SK-N-SH (cell line): ENCODE results near the gene DPP10. TPM values are rescaled to one million over a fixed set of nuclear protein-coding genes. Genes with fewer than 3 reads are reported as not detected.

Experiments used
- CTCF ChIA-PET: fragments of 300-600, 350-600 bp; formaldehyde crosslinking; extraction: SDS; loops from one replicate; lab custom pipeline; 2021; lab: Yijun Ruan, JAX
- POLR2A ChIA-PET: fragments of 350-600 bp; sonication (Branson Sonifier 250); formaldehyde crosslinking; extraction: SDS; loops from one replicate; lab custom pipeline; 2020; ENCODE audit warnings: antibody characterized with exemption, inconsistent platforms; lab: Yijun Ruan, JAX
- DNase-seq: peaks from one replicate; pipeline ENCODE4 v3.0.0; 2012
- H2AFZ ChIP-seq: fragments of 200-600 bp; sonication (generic); 2 replicates; pipeline ENCODE4 v1.8.1; 2016; ENCODE audit warnings: antibody characterized with exemption, mild to moderate bottlenecking, low read depth
- H3F3A ChIP-seq: fragments of 200-600 bp; sonication (generic); replicated peaks from 2 replicates; pipeline ENCODE3; 2016; ENCODE audit warnings: antibody characterized with exemption, mild to moderate bottlenecking; ENCODE audit not compliant: insufficient read depth
- H3K27ac ChIP-seq, 2 experiments: fragments of 200-500 bp in 1 of 2; fragments of 200-600 bp in 1 of 2; sonication (Bioruptor generic) in 1 of 2; sonication (generic), shearing (Covaris generic) in 1 of 2; 2 replicates each; pipeline versions ENCODE4 v1.5.1 to v1.6.1; 2014 to 2016; ENCODE audit warnings: low read depth in 2 of 2, inconsistent platforms in 1 of 2, low read length in 1 of 2, mild to moderate bottlenecking in 1 of 2, mixed read lengths in 1 of 2
- H3K27me3 ChIP-seq: fragments of 200-600 bp; sonication (generic), shearing (Covaris generic); 2 replicates; pipeline ENCODE4 v1.6.1; 2016; ENCODE audit warnings: mixed run types; ENCODE audit not compliant: insufficient read depth
- H3K36me3 ChIP-seq, 2 experiments: fragments of 200-500 bp in 1 of 2; fragments of 200-600 bp in 1 of 2; sonication (Bioruptor generic) in 1 of 2; sonication (generic) in 1 of 2; replicated peaks in 1 of 2; 2 replicates each; pipeline versions ENCODE3 to v1.5.1; 2014 to 2016; ENCODE audit warnings: low read length in 1 of 2, mild to moderate bottlenecking in 1 of 2; ENCODE audit not compliant: insufficient read depth in 2 of 2, control insufficient read depth in 1 of 2
- H3K4me1 ChIP-seq, 2 experiments: fragments of 200-500 bp in 1 of 2; fragments of 200-600 bp in 1 of 2; sonication (Bioruptor generic) in 1 of 2; sonication (generic), shearing (Covaris generic) in 1 of 2; 2 replicates each; pipeline versions ENCODE4 v1.5.1 to v1.6.1; 2014 to 2016; ENCODE audit warnings: low read depth in 1 of 2, low read length in 1 of 2, mixed run types in 1 of 2; ENCODE audit not compliant: insufficient read depth in 2 of 2, control insufficient read depth in 1 of 2
- H3K4me2 ChIP-seq: fragments of 200-600 bp; sonication (generic), shearing (Covaris generic); 2 replicates; pipeline ENCODE4 v1.6.1; 2017; ENCODE audit warnings: mixed run types
- H3K4me3 ChIP-seq, 2 experiments: fragments of 200-500 bp in 1 of 2; fragments of 200-600 bp in 1 of 2; sonication (Bioruptor generic) in 1 of 2; sonication (generic), shearing (Covaris generic) in 1 of 2; 2 replicates each; pipeline versions ENCODE4 v1.5.1 to v1.8.1; 2014 to 2016; ENCODE audit warnings: low read depth in 2 of 2, inconsistent platforms in 1 of 2, low read length in 1 of 2, mild to moderate bottlenecking in 1 of 2, mixed read lengths in 1 of 2, moderate library complexity in 1 of 2
- H3K79me2 ChIP-seq: fragments of 200-600 bp; sonication (generic); 2 replicates; pipeline ENCODE4 v1.8.1; 2017; ENCODE audit warnings: mild to moderate bottlenecking; ENCODE audit not compliant: insufficient read depth
- H3K9ac ChIP-seq: fragments of 200-600 bp; sonication (generic); 2 replicates; pipeline ENCODE4 v1.6.1; 2017; ENCODE audit warnings: mixed run types
- H3K9me2 ChIP-seq: fragments of 200-600 bp; sonication (generic); 2 replicates; pipeline ENCODE4 v1.6.1; 2017; ENCODE audit warnings: mixed run types
- H3K9me3 ChIP-seq: fragments of 200-600 bp; sonication (generic); 2 replicates; pipeline ENCODE4 v1.6.1; 2017; ENCODE audit warnings: mixed run types, mild to moderate bottlenecking, moderate library complexity
- H4K20me1 ChIP-seq: fragments of 200-600 bp; sonication (generic); 2 replicates; pipeline ENCODE4 v1.6.1; 2017; ENCODE audit warnings: mild to moderate bottlenecking, mixed run types; ENCODE audit not compliant: insufficient read depth
- EP300 ChIP-seq, 2 experiments: IDR thresholded peaks; 2 replicates each; pipeline versions ENCODE4 v1.4.0 to v1.6.1; 2012; ENCODE audit warnings: borderline replicate concordance in 1 of 2, low read depth in 1 of 2, low read length in 1 of 2
- EZH2phosphoT487 ChIP-seq: fragments of 200-600 bp; sonication (generic); IDR thresholded peaks from 2 replicates; pipeline ENCODE4 v1.6.1; 2017; ENCODE audit warnings: low read depth, mixed run types, mild to moderate bottlenecking, antibody characterized with exemption, moderate library complexity, borderline replicate concordance
- JUND ChIP-seq: IDR thresholded peaks from 2 replicates; pipeline ENCODE4 v1.4.0; 2012
- MAX ChIP-seq: IDR thresholded peaks from 2 replicates; pipeline ENCODE4 v1.4.0; 2012; ENCODE audit warnings: low read depth
- MEF2A ChIP-seq: IDR thresholded peaks from 2 replicates; pipeline ENCODE4 v1.4.0; 2012; ENCODE audit warnings: low read depth, borderline replicate concordance
- MXI1 ChIP-seq: IDR thresholded peaks from 2 replicates; pipeline ENCODE4 v1.6.1; 2012; ENCODE audit warnings: mild to moderate bottlenecking, low read depth, low read length, improper control_type of control experiment
- NRF1 ChIP-seq: IDR thresholded peaks from 2 replicates; pipeline ENCODE4 v1.6.1; 2012; ENCODE audit warnings: low read depth, mild to moderate bottlenecking, low read length
- POLR2AphosphoS5 ChIP-seq: IDR thresholded peaks from 2 replicates; pipeline ENCODE4 v1.6.1; 2012; ENCODE audit warnings: low read depth, low read length
- RAD21 ChIP-seq: IDR thresholded peaks from 2 replicates; pipeline ENCODE4 v1.6.1; 2012; ENCODE audit warnings: mild to moderate bottlenecking, low read length
- RCOR1 ChIP-seq: fragments of 150-350 bp; IDR thresholded peaks from 2 replicates; pipeline ENCODE4 v1.6.1; 2017; ENCODE audit warnings: antibody characterized with exemption, low read length
- RFX5 ChIP-seq: IDR thresholded peaks from 2 replicates; pipeline ENCODE4 v1.6.1; 2012; ENCODE audit warnings: mild to moderate bottlenecking, improper control_type of control experiment, low read length
- RXRA ChIP-seq: IDR thresholded peaks from 2 replicates; pipeline ENCODE4 v1.4.0; 2012; ENCODE audit warnings: low read depth, mild to moderate bottlenecking, borderline replicate concordance
- SIN3A ChIP-seq: IDR thresholded peaks from 2 replicates; pipeline ENCODE4 v1.6.1; 2012; ENCODE audit warnings: low read depth, mild to moderate bottlenecking, low read length, moderate library complexity, borderline replicate concordance
- TAF1 ChIP-seq: IDR thresholded peaks from 2 replicates; pipeline ENCODE4 v1.6.1; 2012; ENCODE audit warnings: low read depth, mild to moderate bottlenecking, low read length, moderate library complexity, borderline replicate concordance
- YY1 ChIP-seq: IDR thresholded peaks from 2 replicates; pipeline ENCODE4 v1.4.0; 2012; ENCODE audit warnings: low read depth, mild to moderate bottlenecking
- ZBTB33 ChIP-seq: IDR thresholded peaks from 2 replicates; pipeline ENCODE4 v1.4.0; 2012; ENCODE audit warnings: low read depth, borderline replicate concordance
- WGBS: methylation state at CpG from one replicate; pipeline ENCODE4 v1.1.6; 2017; ENCODE audit warnings: low lambda C conversion rate; 5-methylcytosine and 5-hydroxymethylcytosine counted together
- polyA plus RNA-seq, 3 experiments: library from polyadenylated mRNA; depleted of rRNA; stranded (reverse); fragments of >200 nt; gene quantifications; 2 replicates each; pipeline ENCODE4 v1.2.3, GENCODE V29; 2012
- TF ChIP-seq, protein P1 (sequence below): IDR thresholded peaks from 2 replicates; pipeline ENCODE4 v1.4.0; 2012; ENCODE audit warnings: low read depth, borderline replicate concordance
- TF ChIP-seq, protein P2 (sequence below): fragments of 200-600 bp; sonication (generic); IDR thresholded peaks from 2 replicates; pipeline ENCODE4 v1.6.1; 2017; ENCODE audit warnings: antibody characterized with exemption, mild to moderate bottlenecking, moderate library complexity
- TF ChIP-seq, protein P3 (sequence below): fragments of 150-350 bp; IDR thresholded peaks from 2 replicates; pipeline ENCODE4 v1.6.1; 2017; ENCODE audit warnings: antibody characterized with exemption, low read length, low read depth, borderline replicate concordance
- TF ChIP-seq, protein P4 (sequence below): IDR thresholded peaks from 2 replicates; pipeline ENCODE4 v1.6.1; 2012; ENCODE audit warnings: mild to moderate bottlenecking, low read depth, low read length, moderate library complexity

DPP10 gene
- polyA plus RNA-seq, 1 of the 3 experiments (the other 2 are of a cell fraction) = not detected

DNA sequence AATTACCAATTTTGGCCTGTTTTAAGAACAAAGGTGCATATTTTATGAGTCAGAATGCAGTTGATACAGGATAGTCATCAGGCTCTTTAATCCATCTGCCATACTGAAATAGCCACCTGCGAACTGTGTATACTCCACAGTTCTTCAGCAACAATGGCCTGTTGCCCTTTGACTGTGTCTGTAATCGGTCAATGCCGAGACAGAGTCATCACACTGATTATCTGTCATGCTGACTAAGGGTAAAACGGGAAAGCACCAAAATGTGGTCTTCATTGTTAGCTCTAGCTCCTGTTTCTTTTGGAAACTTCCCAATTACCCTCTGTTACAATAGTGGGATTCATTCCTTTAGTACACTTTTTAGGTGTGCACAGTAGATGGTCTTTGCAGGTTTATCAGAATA, 871.7 kb downstream of the DPP10 start:
- Histone ChIP-seq H3K36me3 (no peaks in the 10 kb centered on the region), H3K4me3 (no peak overlapping the region), H3K79me2 (no peaks in the 10 kb centered on the region), H3K9me3 (no peaks in the 10 kb centered on the region), H2AFZ (no peak overlapping the region), H3K4me1 (no peaks in the 10 kb centered on the region), H3K27ac (no peak overlapping the region), H3K9me2 (no peaks in the 10 kb centered on the region), H3K27me3 (no peaks in the 10 kb centered on the region), H3F3A (no peaks in the 10 kb centered on the region), H3K4me2 (no peak overlapping the region), H3K9ac (no peak overlapping the region), H4K20me1 (no peaks in the 10 kb centered on the region)
- DNase-seq = no peak
- WGBS = 26% methylated on average over 4 of the region's 4 CpGs
- POLR2A ChIA-PET = no interaction called here
- CTCF ChIA-PET = no interaction called here
- TF ChIP-seq YY1 = no peak
- TF ChIP-seq, protein P1, sequence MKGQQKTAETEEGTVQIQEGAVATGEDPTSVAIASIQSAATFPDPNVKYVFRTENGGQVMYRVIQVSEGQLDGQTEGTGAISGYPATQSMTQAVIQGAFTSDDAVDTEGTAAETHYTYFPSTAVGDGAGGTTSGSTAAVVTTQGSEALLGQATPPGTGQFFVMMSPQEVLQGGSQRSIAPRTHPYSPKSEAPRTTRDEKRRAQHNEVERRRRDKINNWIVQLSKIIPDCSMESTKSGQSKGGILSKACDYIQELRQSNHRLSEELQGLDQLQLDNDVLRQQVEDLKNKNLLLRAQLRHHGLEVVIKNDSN = no peak
- TF ChIP-seq RCOR1 = no peak
- TF ChIP-seq RFX5 = no peak
- TF ChIP-seq NRF1 = no peak
- no peak for TF ChIP-seq SIN3A
- no peak for TF ChIP-seq EZH2phosphoT487
- TF ChIP-seq ZBTB33 = no peak
- TF ChIP-seq, protein P2, sequence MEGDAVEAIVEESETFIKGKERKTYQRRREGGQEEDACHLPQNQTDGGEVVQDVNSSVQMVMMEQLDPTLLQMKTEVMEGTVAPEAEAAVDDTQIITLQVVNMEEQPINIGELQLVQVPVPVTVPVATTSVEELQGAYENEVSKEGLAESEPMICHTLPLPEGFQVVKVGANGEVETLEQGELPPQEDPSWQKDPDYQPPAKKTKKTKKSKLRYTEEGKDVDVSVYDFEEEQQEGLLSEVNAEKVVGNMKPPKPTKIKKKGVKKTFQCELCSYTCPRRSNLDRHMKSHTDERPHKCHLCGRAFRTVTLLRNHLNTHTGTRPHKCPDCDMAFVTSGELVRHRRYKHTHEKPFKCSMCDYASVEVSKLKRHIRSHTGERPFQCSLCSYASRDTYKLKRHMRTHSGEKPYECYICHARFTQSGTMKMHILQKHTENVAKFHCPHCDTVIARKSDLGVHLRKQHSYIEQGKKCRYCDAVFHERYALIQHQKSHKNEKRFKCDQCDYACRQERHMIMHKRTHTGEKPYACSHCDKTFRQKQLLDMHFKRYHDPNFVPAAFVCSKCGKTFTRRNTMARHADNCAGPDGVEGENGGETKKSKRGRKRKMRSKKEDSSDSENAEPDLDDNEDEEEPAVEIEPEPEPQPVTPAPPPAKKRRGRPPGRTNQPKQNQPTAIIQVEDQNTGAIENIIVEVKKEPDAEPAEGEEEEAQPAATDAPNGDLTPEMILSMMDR = no peak
- no peak for TF ChIP-seq MXI1
- TF ChIP-seq RXRA = no peak
- TF ChIP-seq MAX = no peak
- TF ChIP-seq JUND = no peak
- TF ChIP-seq TAF1 = no peak
- TF ChIP-seq EP300 (IDR thresholded peaks at IDR 0.05; ENCODE audit: borderline replicate concordance in 1 of 2, low read depth in 1 of 2, low read length in 1 of 2) = no peak
- TF ChIP-seq, protein P3, sequence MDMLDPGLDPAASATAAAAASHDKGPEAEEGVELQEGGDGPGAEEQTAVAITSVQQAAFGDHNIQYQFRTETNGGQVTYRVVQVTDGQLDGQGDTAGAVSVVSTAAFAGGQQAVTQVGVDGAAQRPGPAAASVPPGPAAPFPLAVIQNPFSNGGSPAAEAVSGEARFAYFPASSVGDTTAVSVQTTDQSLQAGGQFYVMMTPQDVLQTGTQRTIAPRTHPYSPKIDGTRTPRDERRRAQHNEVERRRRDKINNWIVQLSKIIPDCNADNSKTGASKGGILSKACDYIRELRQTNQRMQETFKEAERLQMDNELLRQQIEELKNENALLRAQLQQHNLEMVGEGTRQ = no peak
- TF ChIP-seq POLR2AphosphoS5 = no peak
- no peak for TF ChIP-seq MEF2A
- TF ChIP-seq, protein P4, sequence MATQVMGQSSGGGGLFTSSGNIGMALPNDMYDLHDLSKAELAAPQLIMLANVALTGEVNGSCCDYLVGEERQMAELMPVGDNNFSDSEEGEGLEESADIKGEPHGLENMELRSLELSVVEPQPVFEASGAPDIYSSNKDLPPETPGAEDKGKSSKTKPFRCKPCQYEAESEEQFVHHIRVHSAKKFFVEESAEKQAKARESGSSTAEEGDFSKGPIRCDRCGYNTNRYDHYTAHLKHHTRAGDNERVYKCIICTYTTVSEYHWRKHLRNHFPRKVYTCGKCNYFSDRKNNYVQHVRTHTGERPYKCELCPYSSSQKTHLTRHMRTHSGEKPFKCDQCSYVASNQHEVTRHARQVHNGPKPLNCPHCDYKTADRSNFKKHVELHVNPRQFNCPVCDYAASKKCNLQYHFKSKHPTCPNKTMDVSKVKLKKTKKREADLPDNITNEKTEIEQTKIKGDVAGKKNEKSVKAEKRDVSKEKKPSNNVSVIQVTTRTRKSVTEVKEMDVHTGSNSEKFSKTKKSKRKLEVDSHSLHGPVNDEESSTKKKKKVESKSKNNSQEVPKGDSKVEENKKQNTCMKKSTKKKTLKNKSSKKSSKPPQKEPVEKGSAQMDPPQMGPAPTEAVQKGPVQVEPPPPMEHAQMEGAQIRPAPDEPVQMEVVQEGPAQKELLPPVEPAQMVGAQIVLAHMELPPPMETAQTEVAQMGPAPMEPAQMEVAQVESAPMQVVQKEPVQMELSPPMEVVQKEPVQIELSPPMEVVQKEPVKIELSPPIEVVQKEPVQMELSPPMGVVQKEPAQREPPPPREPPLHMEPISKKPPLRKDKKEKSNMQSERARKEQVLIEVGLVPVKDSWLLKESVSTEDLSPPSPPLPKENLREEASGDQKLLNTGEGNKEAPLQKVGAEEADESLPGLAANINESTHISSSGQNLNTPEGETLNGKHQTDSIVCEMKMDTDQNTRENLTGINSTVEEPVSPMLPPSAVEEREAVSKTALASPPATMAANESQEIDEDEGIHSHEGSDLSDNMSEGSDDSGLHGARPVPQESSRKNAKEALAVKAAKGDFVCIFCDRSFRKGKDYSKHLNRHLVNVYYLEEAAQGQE = no peak
- TF ChIP-seq RAD21 = no peak
